Measurements from ENCODE around the gene AGAP5. TPM values are rescaled to one million over a fixed set of nuclear protein-coding genes. Genes with fewer than 3 reads are reported as not detected.
A peak's percentile ranks its signal among the peaks of the same experiment; 100 is the strongest.
"Not testable (repeated sequence)": the region's sequence is repeated elsewhere in the genome, so short reads cannot be mapped to it uniquely, and the experiment has no call there.

AGAP5 gene
- total and polyA plus RNA-seq, 2 experiments from 2014 or later = 0.80 to 3.9 TPM

DNA sequence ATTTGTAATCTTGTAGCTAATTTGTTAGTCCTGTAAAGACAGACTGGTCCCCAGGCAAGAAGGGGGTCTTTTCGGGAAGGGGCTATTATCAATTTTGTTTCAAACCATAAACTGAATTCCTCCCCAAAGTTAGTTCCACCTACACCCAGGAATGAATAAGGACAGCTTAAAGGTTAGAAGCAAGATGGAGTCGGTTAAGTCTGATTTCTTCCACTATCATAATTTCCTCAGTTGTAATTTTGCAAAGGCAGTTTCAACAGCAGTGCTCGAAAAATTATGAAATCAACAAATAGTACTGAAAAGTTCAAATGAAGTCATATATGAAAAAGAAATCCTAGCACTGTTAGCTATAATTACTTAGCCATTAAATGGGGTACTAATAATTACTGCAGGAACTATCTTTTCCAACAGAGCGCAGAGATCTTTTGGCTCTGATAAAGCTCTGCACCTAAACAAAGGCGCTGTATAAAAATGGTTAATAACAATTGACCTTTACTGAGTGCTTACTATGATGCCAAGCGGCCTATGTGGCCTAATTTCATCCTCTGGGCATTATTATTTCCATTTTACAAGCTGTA lies 45.5 kb upstream of the AGAP5 start:
- Histone ChIP-seq H3K27ac (peak overlapping the region; percentile 95), H3K9me2 (ENCODE audit: insufficient read depth) (no peaks in the 10 kb centered on the region), H3K79me2 (ENCODE audit: insufficient read depth) (peaks cover 74% of the 10 kb centered on the region), H3K36me3 (ENCODE audit: low read depth) (peaks cover 4% of the 10 kb centered on the region), H3F3A (ENCODE audit: insufficient read depth) (peaks cover 7% of the 10 kb centered on the region; the same call in 1 of the 2 replicates), H3K9me3 (ENCODE audit: low read depth) (no peaks in the 10 kb centered on the region), H2AFZ (peak overlapping the region; percentile 92), H3K27me3 (replicated peaks; ENCODE audit: insufficient read depth) (no peaks in the 10 kb centered on the region), H3K4me3 (peak overlapping the region; percentile 91), H3K4me1 (ENCODE audit: insufficient read depth) (peaks cover 22% of the 10 kb centered on the region), H3K4me2 (ENCODE audit: unreplicated experiment) (peak overlapping the region; percentile 97), H3K9ac (peak overlapping the region; percentile 94), H4K20me1 (ENCODE audit: insufficient read depth) (no peaks in the 10 kb centered on the region)
- 25 to 28% methylated on average over 6 of the region's 6 CpGs for WGBS, 2 experiments (ENCODE audit: low coverage in 1 of 2, low lambda C conversion rate in 2 of 2, missing lambda C conversion rate in 2 of 2)
- TF ChIP-seq EZH2 (IDR thresholded peaks at IDR 0.05; ENCODE audit: insufficient read depth, poor library complexity, severe bottlenecking) = no peak
- no peak for TF ChIP-seq EZH2phosphoT487 (IDR thresholded peaks at IDR 0.05; ENCODE audit: insufficient read depth, low read depth)
- in situ Hi-C loops (cut with MboI) = no loop called here
- no peak for DNase-seq

DNA sequence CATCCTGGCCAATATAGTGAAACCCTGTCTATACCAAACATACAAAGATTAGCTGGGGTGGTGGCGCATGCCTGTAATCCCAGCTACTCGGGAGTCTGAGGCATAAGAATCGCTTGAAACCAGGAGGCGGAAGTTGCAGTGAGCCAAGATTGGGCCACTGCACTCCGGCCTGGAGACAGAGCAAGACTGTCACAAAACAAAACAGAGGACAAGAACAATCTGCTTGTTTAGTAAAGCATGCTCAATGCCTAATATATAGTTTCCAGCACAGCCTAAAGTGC lies 44.5 kb upstream of the AGAP5 start:
- 86 to 94% methylated on average over 5 of the region's 5 CpGs for WGBS, 2 experiments (ENCODE audit: low coverage in 1 of 2, low lambda C conversion rate in 2 of 2, missing lambda C conversion rate in 2 of 2)
- H3F3A ChIP-seq (ENCODE audit: insufficient read depth) = peaks cover 7% of the 10 kb centered on the region; the same call in 1 of the 2 replicates
- no peak overlapping the region for H3K9ac ChIP-seq
- H2AFZ ChIP-seq = no peak overlapping the region
- no peak overlapping the region for H3K4me2 ChIP-seq (ENCODE audit: unreplicated experiment)
- TF ChIP-seq EZH2 (IDR thresholded peaks at IDR 0.05; ENCODE audit: insufficient read depth, poor library complexity, severe bottlenecking) (no peak), EZH2phosphoT487 (IDR thresholded peaks at IDR 0.05; ENCODE audit: insufficient read depth, low read depth) (no peak)
- H4K20me1 ChIP-seq (ENCODE audit: insufficient read depth) = no peaks in the 10 kb centered on the region
- H3K27ac ChIP-seq = no peak overlapping the region
- H3K9me3 ChIP-seq (ENCODE audit: low read depth) = no peaks in the 10 kb centered on the region
- peaks cover 71% of the 10 kb centered on the region for H3K79me2 ChIP-seq (ENCODE audit: insufficient read depth)
- DNase-seq = no peak
- H3K4me3 ChIP-seq = no peak overlapping the region
- peaks cover 22% of the 10 kb centered on the region for H3K4me1 ChIP-seq (ENCODE audit: insufficient read depth)
- H3K27me3 ChIP-seq (replicated peaks; ENCODE audit: insufficient read depth) = no peaks in the 10 kb centered on the region
- no peaks in the 10 kb centered on the region for H3K9me2 ChIP-seq (ENCODE audit: insufficient read depth)
- in situ Hi-C loops (cut with MboI) = no loop called here
- H3K36me3 ChIP-seq (ENCODE audit: low read depth) = peaks cover 4% of the 10 kb centered on the region

DNA sequence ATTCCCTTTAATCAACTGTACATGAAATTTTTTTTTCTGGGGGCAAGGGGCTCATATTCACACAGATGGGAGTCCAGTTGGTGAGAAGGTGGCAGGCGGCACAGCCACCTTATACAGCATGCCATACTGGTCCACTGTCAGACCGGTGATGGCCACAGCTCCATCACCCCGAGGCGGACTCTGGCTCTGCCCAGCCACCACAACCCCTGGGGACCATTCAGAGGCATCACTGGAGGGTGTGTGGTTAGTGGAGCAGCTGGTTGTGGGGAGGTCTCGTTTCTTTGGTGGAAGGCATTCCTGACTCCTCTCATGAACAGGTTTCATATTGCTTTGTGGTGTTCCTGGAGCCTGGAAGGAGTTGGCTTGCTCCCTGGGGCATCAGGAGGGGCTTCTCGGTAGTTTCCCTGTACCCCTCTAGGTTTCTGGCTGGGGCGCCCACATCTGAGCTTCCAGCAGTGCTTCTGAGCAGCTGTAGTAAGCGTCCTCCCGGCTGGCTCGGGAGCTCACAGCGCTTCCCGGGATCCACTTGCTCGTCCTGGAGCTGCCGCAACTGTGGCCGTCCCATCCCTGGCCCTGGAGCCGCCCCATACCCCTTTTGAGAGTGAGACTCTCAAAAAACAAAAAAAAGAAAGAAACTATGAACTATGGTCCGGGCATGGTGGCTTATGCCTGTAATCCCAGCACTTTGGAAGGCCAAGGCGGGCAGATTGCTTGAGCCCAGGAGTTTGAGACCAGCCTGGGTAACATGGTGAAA lies 42.8 kb upstream of the AGAP5 start:
- H3K27ac ChIP-seq; H3K36me3 ChIP-seq (ENCODE audit: low read depth); in situ Hi-C loops (cut with MboI); H3K9me2 ChIP-seq (ENCODE audit: insufficient read depth); H2AFZ ChIP-seq; H3K4me3 ChIP-seq; H3K27me3 ChIP-seq (replicated peaks; ENCODE audit: insufficient read depth); H4K20me1 ChIP-seq (ENCODE audit: insufficient read depth); H3K9ac ChIP-seq; H3K9me3 ChIP-seq (ENCODE audit: low read depth); H3F3A ChIP-seq (ENCODE audit: insufficient read depth); DNase-seq; H3K4me2 ChIP-seq (ENCODE audit: unreplicated experiment): not testable (repeated sequence)
- Histone ChIP-seq H3K4me1 (ENCODE audit: insufficient read depth) (peaks cover 15% of the 10 kb centered on the region), H3K79me2 (ENCODE audit: insufficient read depth) (peaks cover 71% of the 10 kb centered on the region)
- 87 to 88% methylated on average over 18 of the region's 18 CpGs for WGBS, 2 experiments (ENCODE audit: low coverage in 1 of 2, low lambda C conversion rate in 2 of 2, missing lambda C conversion rate in 2 of 2)

DNA sequence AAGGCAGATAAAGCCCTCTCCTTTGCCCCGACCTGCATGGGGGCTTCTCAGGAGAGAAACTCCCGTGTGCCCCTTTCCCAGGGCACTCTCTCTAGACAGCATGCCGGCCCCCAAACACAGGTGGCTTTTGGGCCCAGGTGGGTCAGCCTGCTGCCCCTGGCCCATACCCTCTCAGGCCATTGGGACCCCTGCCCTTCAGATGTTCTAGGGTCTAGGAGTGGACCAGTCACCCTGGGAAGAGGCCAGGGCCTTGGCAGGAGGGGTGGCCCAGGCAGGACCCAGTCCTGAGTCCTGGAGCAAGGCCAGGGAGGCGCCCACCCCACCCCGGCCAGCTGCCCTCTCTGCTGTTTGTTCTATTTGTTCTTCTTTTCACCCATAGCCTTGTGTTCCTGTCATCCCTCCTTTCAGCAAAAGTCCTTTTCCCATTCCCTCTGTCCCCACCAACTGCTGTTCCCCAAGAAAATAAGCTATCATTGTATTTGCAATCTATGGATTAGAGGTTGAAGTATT lies 36.9 kb upstream of the AGAP5 start:
- H3K27me3 ChIP-seq (replicated peaks; ENCODE audit: insufficient read depth) = no peaks in the 10 kb centered on the region
- 66 to 68% methylated on average over 5 of the region's 5 CpGs for WGBS, 2 experiments (ENCODE audit: low coverage in 1 of 2, low lambda C conversion rate in 2 of 2, missing lambda C conversion rate in 2 of 2)
- in situ Hi-C loops (cut with MboI) = no loop called here

More for the DNA sequence above, 36.9 kb upstream of the AGAP5 start:
- no peaks in the 10 kb centered on the region for H4K20me1 ChIP-seq (ENCODE audit: insufficient read depth)
- no peak overlapping the region for H3K27ac ChIP-seq
- H3K4me3 ChIP-seq = no peak overlapping the region
- H3K9me2 ChIP-seq (ENCODE audit: insufficient read depth) = no peaks in the 10 kb centered on the region
- H3K79me2 ChIP-seq (ENCODE audit: insufficient read depth) = peaks cover 81% of the 10 kb centered on the region
- H3K9me3 ChIP-seq (ENCODE audit: low read depth) = no peaks in the 10 kb centered on the region
- peaks cover 8% of the 10 kb centered on the region for H3K4me1 ChIP-seq (ENCODE audit: insufficient read depth)
- H3F3A ChIP-seq (ENCODE audit: insufficient read depth) = no peaks in the 10 kb centered on the region
- H3K4me2 ChIP-seq (ENCODE audit: unreplicated experiment) = no peak overlapping the region
- no peak overlapping the region for H2AFZ ChIP-seq
- no peaks in the 10 kb centered on the region for H3K36me3 ChIP-seq (ENCODE audit: low read depth)
- H3K9ac ChIP-seq = no peak overlapping the region
- no peak for DNase-seq
- TF ChIP-seq EZH2phosphoT487 (IDR thresholded peaks at IDR 0.05; ENCODE audit: insufficient read depth, low read depth) (no peak), EZH2 (IDR thresholded peaks at IDR 0.05; ENCODE audit: insufficient read depth, poor library complexity, severe bottlenecking) (no peak)
